HepG2 (cell line): ENCODE measurements around the gene C14orf132. TPM values are rescaled to one million over a fixed set of nuclear protein-coding genes. Genes with fewer than 3 reads are reported as not detected.

Source experiments
- ATAC-seq: fragments of 200-7000 bp; cut with Tn5 transposase; 3 replicates; pipeline ENCODE4 v1.9.1; 2020; ENCODE audit warnings: mild to moderate bottlenecking, moderate library complexity
- BruUV-seq: library from RNA; stranded (reverse); fragments of 400-500 nt; replicated peaks from 2 replicates; lab custom pipeline; 2021; lab: Mats Ljungman, UMichigan
- CTCF ChIA-PET: fragments of 300-600 bp; formaldehyde crosslinking; extraction: SDS; loops from one replicate; lab custom pipeline; 2021; ENCODE audit warnings: low total read pairs, inconsistent platforms, low intra/inter-chr PET ratio; lab: Yijun Ruan, JAX
- POLR2A ChIA-PET: fragments of 350-600 bp; sonication (Branson Sonifier 250); formaldehyde crosslinking; loops from one replicate; lab custom pipeline; 2020; ENCODE audit warnings: antibody characterized with exemption, inconsistent platforms; lab: Yijun Ruan, JAX
- DNase-seq: peaks from one replicate; pipeline ENCODE4 v3.0.0-alpha.2; 2015; ENCODE audit warnings: low spot score
- FAIRE-seq: peaks from 3 replicates; lab custom pipeline; 2011; peaks lifted over from hg19 to GRCh38; lab: Jason Lieb, UNC
- H2AFZ ChIP-seq: one replicate; pipeline ENCODE4 v1.6.1; 2011; ENCODE audit warnings: low read length, inconsistent platforms
- H3K27ac ChIP-seq: fragments of 300-600 bp; 3 replicates; pipeline ENCODE4 v1.8.0; 2011; ENCODE audit warnings: mixed run types, mild to moderate bottlenecking, mixed read lengths, low read length, inconsistent platforms; ENCODE audit not compliant: insufficient read depth; ENCODE audit errors: extremely low read length
- H3K27me3 ChIP-seq, 2 experiments: fragments of 200-600 bp in 1 of 2; 2 replicates in 1 of 2; 3 replicates in 1 of 2; pipeline versions ENCODE4 v1.6.0 to v1.8.0; 2011; ENCODE audit warnings: low read length in 2 of 2, mild to moderate bottlenecking in 2 of 2, moderate library complexity in 2 of 2, inconsistent platforms in 1 of 2; ENCODE audit not compliant: insufficient read depth in 2 of 2, control insufficient read depth in 1 of 2
- H3K36me3 ChIP-seq, 2 experiments: fragments of 200-600 bp in 1 of 2; replicated peaks in 1 of 2; 2 replicates in 1 of 2; 3 replicates in 1 of 2; pipeline versions ENCODE4 v1.5.1 to v1.8.0; 2011; ENCODE audit warnings: low read length in 2 of 2, inconsistent platforms in 1 of 2; ENCODE audit not compliant: insufficient read depth in 2 of 2, control insufficient read depth in 1 of 2
- H3K4me1 ChIP-seq: 2 replicates; pipeline ENCODE4 v1.5.1; 2012; ENCODE audit warnings: low read length, inconsistent platforms; ENCODE audit not compliant: insufficient read depth
- H3K4me2 ChIP-seq: 2 replicates; pipeline ENCODE4 v1.6.0; 2011; ENCODE audit warnings: low read depth, low read length, inconsistent platforms
- H3K4me3 ChIP-seq, 3 experiments: fragments of 200-600 bp in 1 of 3; sonication (generic), shearing (Covaris generic) in 1 of 3; replicated peaks in 1 of 3; 2 replicates each; pipeline ENCODE4 v1.5.1; 2011 to 2016; ENCODE audit warnings: low read length in 3 of 3, inconsistent platforms in 2 of 3, low read depth in 2 of 3, mild to moderate bottlenecking in 2 of 3, control low read depth in 1 of 3, mixed read lengths in 1 of 3; ENCODE audit not compliant: insufficient read depth in 1 of 3
- H3K79me2 ChIP-seq: one replicate; pipeline ENCODE4 v1.6.1; 2011; ENCODE audit warnings: low read length, inconsistent platforms; ENCODE audit not compliant: insufficient read depth
- H3K9ac ChIP-seq: 2 replicates; pipeline ENCODE4 v1.6.0; 2011; ENCODE audit warnings: mild to moderate bottlenecking, low read depth, low read length, inconsistent platforms; ENCODE audit not compliant: insufficient read depth
- H3K9me3 ChIP-seq: 2 replicates; pipeline ENCODE4 v1.5.1; 2012; ENCODE audit warnings: mild to moderate bottlenecking, low read length
- H4K20me1 ChIP-seq: 2 replicates; pipeline ENCODE4 v1.6.0; 2011; ENCODE audit warnings: inconsistent platforms, mild to moderate bottlenecking, low read length, moderate library complexity; ENCODE audit not compliant: insufficient read depth
- HIC2 ChIP-seq: sonication (generic); formaldehyde crosslinking; IDR thresholded peaks from 2 replicates; pipeline ENCODE4 v1.9.0; 2022; ENCODE audit warnings: low read depth, missing genetic modification reagents
- MAFG ChIP-seq: sonication (generic); formaldehyde crosslinking; IDR thresholded peaks from 2 replicates; pipeline ENCODE4 v1.5.1; 2020; ENCODE audit warnings: mild to moderate bottlenecking, missing genetic modification reagents
- PLRG1 ChIP-seq: fragments of 450-650 bp; conservative IDR thresholded peaks from 2 replicates; pipeline ENCODE4 v1.6.1; 2016
- SIX4 ChIP-seq: sonication (generic); formaldehyde crosslinking; IDR thresholded peaks from 2 replicates; pipeline ENCODE4 v1.4.0; 2020; ENCODE audit warnings: missing genetic modification reagents
- SMARCC2 ChIP-seq: fragments of 450-650 bp; IDR thresholded peaks from 2 replicates; pipeline ENCODE4 v1.6.1; 2017; ENCODE audit warnings: antibody characterized with exemption, mild to moderate bottlenecking
- ZBTB7B ChIP-seq: sonication (generic); formaldehyde crosslinking; IDR thresholded peaks from 2 replicates; pipeline ENCODE4 v1.4.0; 2020; ENCODE audit warnings: missing genetic modification reagents
- ZMYM3 ChIP-seq: sonication (generic); formaldehyde crosslinking; IDR thresholded peaks from 2 replicates; pipeline ENCODE4 v1.5.1; 2020; ENCODE audit warnings: mild to moderate bottlenecking, missing genetic modification reagents
- ZNF17 ChIP-seq: sonication (generic); formaldehyde crosslinking; IDR thresholded peaks from 2 replicates; pipeline ENCODE4 v1.5.0; 2020; ENCODE audit warnings: mild to moderate bottlenecking, missing genetic modification reagents
- ZNF329 ChIP-seq: sonication (generic); formaldehyde crosslinking; IDR thresholded peaks from 2 replicates; pipeline ENCODE4 v1.9.0; 2021; ENCODE audit warnings: low read depth, mild to moderate bottlenecking, missing genetic modification reagents
- ZNF577 ChIP-seq: sonication (generic); formaldehyde crosslinking; IDR thresholded peaks from 2 replicates; pipeline ENCODE4 v1.4.0; 2020; ENCODE audit warnings: mild to moderate bottlenecking, low read depth, missing genetic modification reagents, borderline replicate concordance
- ZNF891 ChIP-seq: sonication (generic); formaldehyde crosslinking; IDR thresholded peaks from 2 replicates; pipeline ENCODE4 v1.5.0; 2020; ENCODE audit warnings: mild to moderate bottlenecking, missing genetic modification reagents
- WGBS: methylation state at CpG from one replicate; pipeline ENCODE4 v1.1.6; 2017; ENCODE audit warnings: low lambda C conversion rate; 5-methylcytosine and 5-hydroxymethylcytosine counted together
- in situ Hi-C: cut with HindIII; loops from 2 replicates; pipeline ENCODE4 v1.10.0; 2017; ENCODE audit warnings: low pct_unique_long_range_greater_than_20kb; ENCODE audit not compliant: extremely low pct_ligation_motif_present
- intact Hi-C: fragments of 100-400 bp; cut with micrococcal nuclease; formaldehyde crosslinking; loops from one replicate; pipeline ENCODE4 v1.10.0; 2022; ENCODE audit not compliant: unreplicated experiment
- polyA plus RNA-seq, 8 experiments: library from polyadenylated mRNA; depleted of rRNA in 3 of 8; stranded (reverse) in 7 of 8; unstranded in 1 of 8; fragments of >200 nt; fragmentation: Illumina TruSeq in 4 of 8; extraction: Trizol in 4 of 8; gene quantifications; 2 replicates each; pipeline versions ENCODE4 v1.2.1 to v1.2.3, GENCODE V29; 2011 to 2016; ENCODE audit warnings: low read depth in 4 of 8, missing spikeins in 1 of 8, mixed read lengths in 1 of 8; ENCODE audit not compliant: insufficient read depth in 1 of 8
- total RNA-seq, 5 experiments: library from RNA; depleted of rRNA; stranded (reverse); fragments of >200 nt; fragmentation: Illumina TruSeq; extraction: Trizol; gene quantifications; 2 replicates each; pipeline ENCODE4 v1.2.3, GENCODE V29; 2016; ENCODE audit warnings: low read depth in 1 of 5

The C14orf132 gene
- total and polyA plus RNA-seq, 2 of the 13 experiments (the other 11 are each of a cell fraction or from before 2014, with no cell fraction given), result 0.13 to 0.15 TPM

- H3K27ac ChIP-seq, result no peak overlapping the region
- BruUV-seq, result no TSS peak
- FAIRE-seq (no peak), ATAC-seq (no peak), DNase-seq (no peak)
- ChIA-PET POLR2A (no interaction called here), CTCF (no interaction called here)
- intact Hi-C loops (no loop called here), in situ Hi-C loops (no loop called here)
- H3K9ac ChIP-seq, result no peak overlapping the region
- no peaks in the 10 kb centered on the region for H3K36me3 ChIP-seq
- no peaks in the 10 kb centered on the region for H4K20me1 ChIP-seq
- H3K9me3 ChIP-seq, result no peaks in the 10 kb centered on the region
- no peaks in the 10 kb centered on the region for H3K4me1 ChIP-seq
- H3K4me2 ChIP-seq, result no peak overlapping the region
- no peaks in the 10 kb centered on the region for H3K79me2 ChIP-seq
- H2AFZ ChIP-seq, result no peak overlapping the region
- no peaks in the 10 kb centered on the region for H3K27me3 ChIP-seq
- WGBS, result 0% methylated on average over 2 of the region's 5 CpGs
- TF ChIP-seq ZMYM3 (CRISPR knock-in tag) (no peak), ZNF329 (CRISPR knock-in tag) (no peak), HIC2 (CRISPR knock-in tag) (no peak)
- H3K4me3 ChIP-seq, result no peak overlapping the region
Measured at GRCh38 chr14:96126783-96127271, 87.7 kb downstream of the C14orf132 start.

GRCh38 chr14:96129128-96129736, 90.1 kb downstream of the C14orf132 start:
- no peaks in the 10 kb centered on the region for H3K4me1 ChIP-seq
- FAIRE-seq, result no peak
- no peak for ATAC-seq
- WGBS, result 41% methylated on average over 6 of the region's 7 CpGs
- BruUV-seq, result no TSS peak
- DNase-seq, result no peak
- H3K4me2 ChIP-seq, result no peak overlapping the region
- H3K36me3 ChIP-seq, result no peaks in the 10 kb centered on the region
- H3K9me3 ChIP-seq, result no peaks in the 10 kb centered on the region
- no peaks in the 10 kb centered on the region for H3K27me3 ChIP-seq
- no peak overlapping the region for H2AFZ ChIP-seq
- no peak overlapping the region for H3K9ac ChIP-seq
- no peak overlapping the region for H3K4me3 ChIP-seq
- CTCF ChIA-PET, result no interaction called here
- POLR2A ChIA-PET, result no interaction called here
- intact Hi-C loops, result no loop called here
- no peak overlapping the region for H3K27ac ChIP-seq
- H3K79me2 ChIP-seq, result no peaks in the 10 kb centered on the region
- in situ Hi-C loops, result no loop called here
- no peak for TF ChIP-seq ZNF891 (CRISPR knock-in tag)
- no peak for TF ChIP-seq ZBTB7B
- TF ChIP-seq ZNF577 (CRISPR knock-in tag), result no peak
- no peak for TF ChIP-seq ZNF17 (CRISPR knock-in tag)
- TF ChIP-seq SMARCC2, result no peak
- no peak for TF ChIP-seq PLRG1
- no peak for TF ChIP-seq MAFG (CRISPR knock-in tag)
- TF ChIP-seq SIX4 (CRISPR knock-in tag), result no peak
- TF ChIP-seq, all 625 proteins: peak for 0
- H4K20me1 ChIP-seq, result no peaks in the 10 kb centered on the region
